Pancreas (tissue), 10 donors: ENCODE data around the gene RBBP5. TPM values are rescaled to one million over a fixed set of nuclear protein-coding genes. Genes with fewer than 3 reads are reported as not detected.

Experiments used
- ATAC-seq, 4 donors: fragments of 200-7000 bp; cut with Tn5 transposase; one replicate each; pipeline versions ENCODE4 v1.8.0 to v1.9.1; 2020; ENCODE audit warnings: mild to moderate bottlenecking in 4 of 4, moderate library complexity in 4 of 4
- DNase-seq, 6 donors: peaks; one replicate each; pipeline ENCODE4 v3.0.0-alpha.2; 2020
- FAIRE-seq: peaks from 2 replicates; lab custom pipeline; 2012; peaks lifted over from hg19 to GRCh38; lab: Jason Lieb, UNC
- H3K27ac ChIP-seq, 4 donors: fragments of 200-600 bp; sonication (generic); 1 replicate in 3 of 4; 2 replicates in 1 of 4; pipeline versions ENCODE4 v1.5.0 to v1.8.0; 2020
- H3K27me3 ChIP-seq, 4 donors: fragments of 200-600 bp; one replicate each; pipeline ENCODE4 v1.8.0; 2021
- H3K36me3 ChIP-seq, 3 donors: fragments of 200-600 bp; sonication (generic) in 1 of 3; one replicate each; pipeline versions ENCODE4 v1.5.0 to v1.8.0; 2020 to 2021
- H3K4me1 ChIP-seq, 3 donors: fragments of 200-600 bp; one replicate each; pipeline ENCODE4 v1.8.0; 2021
- H3K4me3 ChIP-seq, 4 donors: fragments of 200-600 bp; sonication (generic) in 2 of 4; one replicate each; pipeline versions ENCODE4 v1.5.0 to v1.8.0; 2020 to 2021
- H3K9me3 ChIP-seq, 4 donors: fragments of 200-600 bp; one replicate each; pipeline ENCODE4 v1.8.0; 2021
- WGBS, 2 donors: extraction: QIAGEN DNeasy Blood & Tissue Kit; methylation state at CpG; one replicate each; pipeline ENCODE4 v1.1.7; 2013; 5-methylcytosine and 5-hydroxymethylcytosine counted together
- intact Hi-C, 3 donors: fragments of 100-400 bp; cut with DNase I; formaldehyde crosslinking; loops; one replicate each; pipeline versions ENCODE4 v1.11.1 to v1.14.2; 2022
- polyA plus RNA-seq, 2 donors: library from polyadenylated mRNA; stranded (reverse); fragments of 200-250 nt; gene quantifications; one replicate each; pipeline ENCODE4 v1.2.3, GENCODE V29; 2013
- total RNA-seq, 6 donors: library from RNA; stranded (reverse); fragmentation: NEBNext Ultra II Directional in 4 of 6; extraction: Animal tissue kit (Norgen Biotek cat#: 25700) in 4 of 6; gene quantifications; one replicate each; pipeline versions ENCODE4 v1.2.1 to v1.2.4, GENCODE V29; 2021 to 2023
- TF ChIP-seq, protein P1 (sequence below), 4 donors: fragments of 200-600 bp; sonication (generic) in 3 of 4; IDR thresholded peaks; one replicate each; pipeline versions ENCODE4 v1.5.0 to v1.8.0; 2021; ENCODE audit warnings: antibody characterized with exemption in 4 of 4
- donor health status: healthy with polysubstance abuse.
- donor health status: DM: no; HTN: no; CAD: no; lungs with moderate emphysema.
- donor health status: DM: no; HTN: no; CAD: no.
- donor health status: control.
- donor health status: control.
- donor health status: Bipolar disorder and iron deficiency.
- donor health status: DM: yes; HTN: yes; CAD: no.
- donor health status: DM: no; HTN: no; CAD: no.
- donor health status: DM: no; HTN: no; CAD: no.
- donor health status: DM: yes; HTN: yes; CAD: no.

The RBBP5 gene
- total and polyA plus RNA-seq, 8 donors, result 3.0 to 10.9 (median 7.7) TPM

DNA sequence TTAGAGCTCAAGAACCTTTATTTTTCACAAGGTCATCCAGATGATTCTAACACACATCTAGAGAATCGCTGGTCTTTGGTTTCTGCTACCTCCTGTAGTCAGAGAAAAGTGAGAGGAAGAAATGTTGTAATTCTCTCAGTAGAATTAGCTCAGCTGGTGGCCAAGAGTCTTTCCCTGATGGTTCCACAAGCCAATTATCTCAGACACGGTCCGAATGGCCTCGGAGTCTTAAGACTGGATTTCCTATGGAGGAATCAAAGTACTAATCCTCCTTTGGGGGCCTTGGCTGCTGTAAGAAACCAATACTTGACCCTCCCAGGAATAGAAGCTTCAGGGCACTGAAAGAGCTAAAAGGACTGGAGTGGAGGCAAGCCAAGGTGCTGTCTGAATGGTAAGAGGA is 39.3 kb downstream of the RBBP5 start:
- FAIRE-seq, result no peak
- intact Hi-C loops, result no loop called here
- H3K9me3 ChIP-seq, result no peaks in the 10 kb centered on the region
- no peak overlapping the region for H3K4me3 ChIP-seq
- H3K27ac ChIP-seq, result no peak overlapping the region
- H3K36me3 ChIP-seq, result no peaks in the 10 kb centered on the region
- TF ChIP-seq, protein P1, sequence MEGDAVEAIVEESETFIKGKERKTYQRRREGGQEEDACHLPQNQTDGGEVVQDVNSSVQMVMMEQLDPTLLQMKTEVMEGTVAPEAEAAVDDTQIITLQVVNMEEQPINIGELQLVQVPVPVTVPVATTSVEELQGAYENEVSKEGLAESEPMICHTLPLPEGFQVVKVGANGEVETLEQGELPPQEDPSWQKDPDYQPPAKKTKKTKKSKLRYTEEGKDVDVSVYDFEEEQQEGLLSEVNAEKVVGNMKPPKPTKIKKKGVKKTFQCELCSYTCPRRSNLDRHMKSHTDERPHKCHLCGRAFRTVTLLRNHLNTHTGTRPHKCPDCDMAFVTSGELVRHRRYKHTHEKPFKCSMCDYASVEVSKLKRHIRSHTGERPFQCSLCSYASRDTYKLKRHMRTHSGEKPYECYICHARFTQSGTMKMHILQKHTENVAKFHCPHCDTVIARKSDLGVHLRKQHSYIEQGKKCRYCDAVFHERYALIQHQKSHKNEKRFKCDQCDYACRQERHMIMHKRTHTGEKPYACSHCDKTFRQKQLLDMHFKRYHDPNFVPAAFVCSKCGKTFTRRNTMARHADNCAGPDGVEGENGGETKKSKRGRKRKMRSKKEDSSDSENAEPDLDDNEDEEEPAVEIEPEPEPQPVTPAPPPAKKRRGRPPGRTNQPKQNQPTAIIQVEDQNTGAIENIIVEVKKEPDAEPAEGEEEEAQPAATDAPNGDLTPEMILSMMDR (IDR thresholded peaks at IDR 0.05), result no peak
- 85 to 88% methylated on average over 4 of the region's 4 CpGs for WGBS, 2 donors
- no peak for ATAC-seq
- no peaks in the 10 kb centered on the region for H3K27me3 ChIP-seq
- no peak for DNase-seq
- H3K4me1 ChIP-seq, result no peaks in the 10 kb centered on the region

- ATAC-seq (peak in 1 of 4 donors; percentile 12), DNase-seq (no peak), FAIRE-seq (no peak)
- H3K27me3 ChIP-seq, result no peaks in the 10 kb centered on the region
- no peaks in the 10 kb centered on the region for H3K36me3 ChIP-seq
- H3K27ac ChIP-seq, result no peak overlapping the region
- H3K9me3 ChIP-seq, result no peaks in the 10 kb centered on the region
- intact Hi-C loops, result no loop called here
- TF ChIP-seq, protein P1 (IDR thresholded peaks at IDR 0.05), result no peak
- no peak overlapping the region for H3K4me3 ChIP-seq
- whole genome bisulfite sequencing, 2 donors, result 75 to 95% methylated on average over 1 of the region's 1 CpG
- H3K4me1 ChIP-seq, result no peaks in the 10 kb centered on the region
Observed at GRCh38 chr1:205077934-205078311, 43.9 kb downstream of the RBBP5 start.

- intact Hi-C loops, result no loop called here
- FAIRE-seq (no peak), DNase-seq (no peak), ATAC-seq (no peak)
- TF ChIP-seq, protein P1 (IDR thresholded peaks at IDR 0.05), result no peak
- no peak overlapping the region for H3K4me3 ChIP-seq
- no peaks in the 10 kb centered on the region for H3K27me3 ChIP-seq
- no peaks in the 10 kb centered on the region for H3K9me3 ChIP-seq
- 89 to 92% methylated on average over 7 of the region's 7 CpGs for WGBS, 2 donors
- H3K36me3 ChIP-seq, result no peaks in the 10 kb centered on the region
- no peak overlapping the region for H3K27ac ChIP-seq
- no peaks in the 10 kb centered on the region for H3K4me1 ChIP-seq
Observed at GRCh38 chr1:205077158-205077933, 44.4 kb downstream of the RBBP5 start.

GRCh38 chr1:205076245-205076761 is 45.5 kb downstream of the RBBP5 start:
- WGBS, 2 donors, result 71 to 84% methylated on average over 4 of the region's 4 CpGs
- H3K27me3 ChIP-seq, result no peaks in the 10 kb centered on the region
- FAIRE-seq, result no peak

More at GRCh38 chr1:205076245-205076761, 45.5 kb downstream of the RBBP5 start:
- TF ChIP-seq, protein P1 (IDR thresholded peaks at IDR 0.05), result no peak
- ATAC-seq, result no peak
- DNase-seq, result no peak
- H3K36me3 ChIP-seq, result no peaks in the 10 kb centered on the region
- intact Hi-C loops, result no loop called here
- H3K9me3 ChIP-seq, result no peaks in the 10 kb centered on the region
- no peaks in the 10 kb centered on the region for H3K4me1 ChIP-seq
- H3K27ac ChIP-seq, result no peak overlapping the region
- H3K4me3 ChIP-seq, result no peak overlapping the region
